Measurements from ENCODE around the gene ATP13A5.

Gene ATP13A5

DNA sequence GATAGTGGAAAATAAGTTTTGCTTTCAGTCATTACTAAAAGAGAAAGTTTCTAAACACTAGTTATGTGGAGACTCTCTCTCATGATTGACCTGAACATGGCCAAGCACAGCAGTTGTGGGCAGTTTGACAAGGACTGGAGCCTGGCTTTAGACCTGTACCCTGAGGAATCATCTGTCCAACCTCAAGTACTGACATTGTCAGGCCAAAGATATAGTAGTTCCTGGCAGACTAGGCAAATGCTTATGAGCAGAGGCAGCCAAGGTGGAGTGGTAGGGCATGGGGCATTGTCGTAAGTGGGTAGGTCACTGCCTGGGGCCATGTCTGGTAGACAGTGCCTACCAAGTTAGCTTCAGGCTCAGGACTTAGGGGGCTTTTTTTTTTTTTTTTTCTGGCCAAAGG, 116.6 kb downstream of the ATP13A5 start:
- Histone ChIP-seq H3K4me1 (ENCODE audit: control insufficient read depth in 1 of 2, insufficient read depth in 1 of 2, low read depth in 1 of 2, low read length in 1 of 2) (no peaks in the 10 kb centered on the region), H3K27ac (no peak overlapping the region), H3K27me3 (no peaks in the 10 kb centered on the region), H3K4me3 (ENCODE audit: low read depth in 1 of 2, low read length in 1 of 2) (no peak overlapping the region), H3K9me3 (no peaks in the 10 kb centered on the region), H3K36me3 (no peaks in the 10 kb centered on the region)
- TF ChIP-seq, protein P1, sequence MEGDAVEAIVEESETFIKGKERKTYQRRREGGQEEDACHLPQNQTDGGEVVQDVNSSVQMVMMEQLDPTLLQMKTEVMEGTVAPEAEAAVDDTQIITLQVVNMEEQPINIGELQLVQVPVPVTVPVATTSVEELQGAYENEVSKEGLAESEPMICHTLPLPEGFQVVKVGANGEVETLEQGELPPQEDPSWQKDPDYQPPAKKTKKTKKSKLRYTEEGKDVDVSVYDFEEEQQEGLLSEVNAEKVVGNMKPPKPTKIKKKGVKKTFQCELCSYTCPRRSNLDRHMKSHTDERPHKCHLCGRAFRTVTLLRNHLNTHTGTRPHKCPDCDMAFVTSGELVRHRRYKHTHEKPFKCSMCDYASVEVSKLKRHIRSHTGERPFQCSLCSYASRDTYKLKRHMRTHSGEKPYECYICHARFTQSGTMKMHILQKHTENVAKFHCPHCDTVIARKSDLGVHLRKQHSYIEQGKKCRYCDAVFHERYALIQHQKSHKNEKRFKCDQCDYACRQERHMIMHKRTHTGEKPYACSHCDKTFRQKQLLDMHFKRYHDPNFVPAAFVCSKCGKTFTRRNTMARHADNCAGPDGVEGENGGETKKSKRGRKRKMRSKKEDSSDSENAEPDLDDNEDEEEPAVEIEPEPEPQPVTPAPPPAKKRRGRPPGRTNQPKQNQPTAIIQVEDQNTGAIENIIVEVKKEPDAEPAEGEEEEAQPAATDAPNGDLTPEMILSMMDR (IDR thresholded peaks at IDR 0.05), result no peak

DNA sequence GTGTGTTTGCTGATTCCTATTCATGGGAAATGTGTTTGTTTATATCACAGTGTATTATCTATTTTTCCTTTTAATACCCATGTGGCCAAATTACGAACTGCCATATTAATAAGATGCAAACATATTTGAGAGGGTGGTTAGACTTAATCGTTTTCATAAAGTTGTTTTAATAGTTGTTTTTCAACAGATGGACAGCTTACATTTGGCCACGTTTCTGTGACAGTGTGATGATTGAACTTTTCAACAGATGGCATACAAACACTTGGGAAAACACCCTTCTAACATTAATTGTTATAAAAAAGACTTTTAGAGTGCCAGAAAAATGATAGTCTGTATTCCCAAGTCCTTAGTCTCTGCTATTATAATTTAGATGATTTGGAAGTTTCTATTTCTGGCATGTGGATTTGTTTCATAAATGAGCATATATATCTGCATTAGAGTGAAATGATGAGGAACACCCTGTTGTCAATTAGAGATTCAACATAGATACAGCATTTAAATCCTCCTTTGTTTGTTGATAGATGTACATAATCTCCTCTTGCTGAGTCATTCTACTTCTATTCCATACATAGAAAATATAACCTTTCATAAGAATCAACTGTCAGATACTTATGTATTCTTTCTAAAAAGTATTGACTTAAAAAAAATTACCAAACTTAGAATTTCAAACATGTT, 124.4 kb downstream of the ATP13A5 start:
- Histone ChIP-seq H3K9me3 (peaks cover 4% of the 10 kb centered on the region), H3K4me3 (ENCODE audit: low read depth in 1 of 2, low read length in 1 of 2) (no peak overlapping the region), H3K27me3 (no peaks in the 10 kb centered on the region), H3K36me3 (no peaks in the 10 kb centered on the region), H3K4me1 (ENCODE audit: control insufficient read depth in 1 of 2, insufficient read depth in 1 of 2, low read depth in 1 of 2, low read length in 1 of 2) (no peaks in the 10 kb centered on the region), H3K27ac (no peak overlapping the region)
- TF ChIP-seq, protein P1 (IDR thresholded peaks at IDR 0.05), result no peak

DNA sequence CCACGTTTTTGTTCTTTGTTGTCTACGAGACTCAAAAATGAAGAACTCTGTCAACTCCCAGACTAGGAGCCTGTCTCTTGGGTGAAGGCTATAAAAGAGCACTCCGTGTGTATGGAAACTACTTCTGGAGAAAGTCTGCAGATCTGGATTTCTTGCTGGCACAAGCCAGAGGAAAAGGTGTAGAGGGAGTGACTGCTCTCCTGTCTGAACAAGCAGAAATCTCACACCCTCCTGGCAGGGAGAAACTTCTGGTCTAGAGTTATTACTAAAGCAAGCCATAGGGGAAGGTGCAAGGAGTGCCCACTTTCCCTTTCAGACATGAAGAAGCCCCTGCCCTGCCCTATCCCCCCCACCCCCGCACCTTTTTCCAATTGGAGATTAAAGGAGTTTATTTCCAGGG, 128.1 kb downstream of the ATP13A5 start:
- Histone ChIP-seq H3K27me3 (no peaks in the 10 kb centered on the region), H3K4me3 (ENCODE audit: low read depth in 1 of 2, low read length in 1 of 2) (no peak overlapping the region), H3K36me3 (no peaks in the 10 kb centered on the region), H3K27ac (no peak overlapping the region), H3K4me1 (ENCODE audit: control insufficient read depth in 1 of 2, insufficient read depth in 1 of 2, low read depth in 1 of 2, low read length in 1 of 2) (no peaks in the 10 kb centered on the region), H3K9me3 (peaks cover 4% of the 10 kb centered on the region)
- TF ChIP-seq, protein P1 (IDR thresholded peaks at IDR 0.05), result no peak

DNA sequence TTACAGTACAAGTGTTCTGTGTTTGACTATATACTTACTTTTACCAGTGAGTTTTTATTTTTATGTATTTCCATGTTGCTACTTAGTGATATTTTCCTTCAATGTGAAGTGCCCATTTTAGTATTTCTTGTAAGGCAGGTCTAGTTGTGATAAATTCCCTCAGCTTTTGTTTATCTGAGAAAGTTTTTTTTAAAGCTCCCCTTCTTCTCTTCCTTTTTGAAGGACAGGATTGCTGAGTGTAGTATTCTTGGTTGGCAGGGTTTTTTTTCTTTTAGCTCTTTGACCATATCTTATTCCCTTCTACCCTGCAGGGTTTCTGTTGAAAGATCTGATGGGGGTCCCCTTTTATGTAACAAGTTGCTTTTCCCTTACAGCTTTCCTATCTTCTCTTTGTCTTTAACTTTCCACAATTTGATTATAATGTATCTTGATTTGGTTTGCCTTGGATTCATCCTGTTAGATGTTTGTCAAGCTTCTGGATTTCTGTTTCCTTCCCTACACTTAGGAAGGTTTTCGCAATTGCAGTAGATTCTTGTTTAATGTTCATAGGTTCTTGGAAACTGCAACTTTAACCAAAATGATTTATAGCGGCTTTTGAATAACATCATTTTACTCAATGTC, 129.6 kb downstream of the ATP13A5 start:
- Histone ChIP-seq H3K27ac (no peak overlapping the region), H3K27me3 (no peaks in the 10 kb centered on the region), H3K9me3 (peaks cover 4% of the 10 kb centered on the region), H3K4me3 (ENCODE audit: low read depth in 1 of 2, low read length in 1 of 2) (no peak overlapping the region), H3K36me3 (no peaks in the 10 kb centered on the region), H3K4me1 (ENCODE audit: control insufficient read depth in 1 of 2, insufficient read depth in 1 of 2, low read depth in 1 of 2, low read length in 1 of 2) (no peaks in the 10 kb centered on the region)
- TF ChIP-seq, protein P1 (IDR thresholded peaks at IDR 0.05), result no peak

DNA sequence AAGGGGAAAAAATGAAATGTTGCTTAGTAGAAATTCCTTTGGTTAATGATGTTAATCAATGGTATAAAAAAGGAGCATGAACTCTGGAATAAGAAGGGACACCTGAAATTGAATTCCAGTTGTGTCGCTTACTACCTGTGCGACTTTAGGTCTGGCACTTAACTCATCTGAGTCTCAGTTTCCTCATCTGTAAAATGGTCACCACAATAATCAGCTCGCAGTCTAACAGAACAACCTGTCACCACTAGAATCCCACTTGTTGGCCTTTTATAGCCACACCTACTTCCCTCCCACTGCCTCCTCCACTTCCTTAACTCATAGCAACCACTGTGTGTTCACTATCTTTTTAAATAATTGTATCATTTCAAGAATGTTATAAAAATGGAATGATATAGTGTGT, 135.0 kb downstream of the ATP13A5 start:
- TF ChIP-seq, protein P1 (IDR thresholded peaks at IDR 0.05), result no peak
- no peak overlapping the region for H3K27ac ChIP-seq
- no peaks in the 10 kb centered on the region for H3K9me3 ChIP-seq
- H3K4me1 ChIP-seq (ENCODE audit: control insufficient read depth in 1 of 2, insufficient read depth in 1 of 2, low read depth in 1 of 2, low read length in 1 of 2), result no peaks in the 10 kb centered on the region
- H3K36me3 ChIP-seq, result no peaks in the 10 kb centered on the region
- peaks cover 47% of the 10 kb centered on the region for H3K27me3 ChIP-seq
- H3K4me3 ChIP-seq (ENCODE audit: low read depth in 1 of 2, low read length in 1 of 2), result no peak overlapping the region

All from neutrophil (primary cell).